Measurements from ENCODE around the gene RNF144A.
"Not testable (repeated sequence)": the region's sequence is repeated elsewhere in the genome, so short reads cannot be mapped to it uniquely, and the experiment has no call there.

Gene RNF144A

DNA sequence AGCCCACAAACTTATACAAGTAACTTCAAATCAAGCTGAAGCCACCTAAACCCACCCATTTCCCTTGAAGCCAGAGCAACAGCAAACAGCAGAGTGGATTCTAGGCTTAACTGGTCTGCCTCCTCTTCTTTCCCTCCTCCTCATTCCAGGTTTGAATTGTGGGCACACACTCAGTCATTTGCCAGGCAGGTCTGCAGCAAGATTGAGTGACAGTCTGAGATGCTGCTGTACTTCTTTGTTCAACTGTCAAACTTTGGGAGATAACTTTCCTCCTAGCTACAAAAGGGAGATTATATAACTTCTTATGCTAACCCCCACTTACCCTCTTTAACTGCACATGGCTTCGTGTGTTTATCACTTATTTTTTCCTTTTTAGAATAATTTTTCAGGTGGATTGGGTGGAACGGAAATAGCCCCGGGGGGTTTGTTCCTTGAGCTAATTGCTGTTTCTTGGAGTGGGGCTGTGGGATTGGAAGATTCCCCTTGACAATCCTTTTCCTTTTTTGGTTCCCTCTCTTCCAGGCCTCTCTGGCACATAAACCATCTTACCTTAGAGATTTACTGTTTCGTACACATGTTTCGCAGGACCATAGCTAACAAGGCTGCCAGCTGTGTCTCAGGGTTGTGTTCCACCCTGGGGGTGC lies 55.0 kb downstream of the RNF144A start:
- no peak for DNase-seq (ENCODE audit: low read depth in 3 of 3)

DNA sequence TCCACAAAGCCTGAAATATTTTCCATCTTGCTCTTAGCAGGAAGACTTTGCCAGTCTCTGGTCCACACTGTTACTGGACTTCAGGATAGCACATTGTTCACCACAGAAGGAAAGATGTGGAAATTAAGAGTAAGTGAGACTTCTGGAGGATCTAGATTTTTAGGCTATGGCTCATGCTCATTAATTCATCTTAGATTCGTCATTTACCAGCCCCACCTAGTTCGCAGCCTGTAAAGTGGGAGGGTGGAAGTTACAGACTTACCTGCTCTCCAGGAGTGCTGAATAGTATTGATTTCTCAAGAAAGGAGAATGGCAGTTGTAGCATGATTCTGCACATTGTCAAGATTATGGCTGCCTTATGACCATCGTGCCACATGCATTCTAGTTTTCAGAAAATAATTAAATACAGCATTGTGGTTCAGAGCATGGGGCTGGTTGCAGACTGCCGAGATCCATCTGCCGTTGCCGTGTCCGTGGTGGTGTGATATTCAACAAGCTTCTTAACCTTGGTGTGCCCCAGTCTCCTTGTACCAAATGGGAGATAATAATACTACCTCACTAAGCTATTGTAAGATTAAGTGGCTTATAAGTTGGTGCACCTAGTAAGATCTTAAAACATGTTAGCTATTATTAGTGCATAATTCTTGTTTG lies 56.8 kb downstream of the RNF144A start:
- no peak for DNase-seq (ENCODE audit: low read depth in 3 of 3)

DNA sequence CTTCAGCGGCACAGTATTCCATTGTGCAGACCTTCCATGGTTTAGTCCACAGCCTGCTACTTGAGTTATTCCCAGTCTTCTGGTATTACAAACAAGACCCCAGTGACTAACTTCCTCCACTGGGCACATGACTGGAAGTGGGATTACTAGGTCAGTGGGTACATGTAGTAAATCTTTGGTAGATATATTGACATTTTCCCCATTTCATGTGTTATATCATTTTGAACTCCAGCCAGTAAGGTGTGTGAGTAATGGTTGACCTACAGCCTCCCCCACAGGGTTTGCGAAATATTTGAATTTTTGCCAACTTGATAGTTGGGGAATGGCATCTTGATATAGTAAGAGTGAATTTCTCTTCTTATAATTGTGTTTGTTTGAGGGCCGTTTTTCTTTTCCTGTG lies 58.8 kb downstream of the RNF144A start:
- DNase-seq (ENCODE audit: low read depth in 3 of 3), result no peak

DNA sequence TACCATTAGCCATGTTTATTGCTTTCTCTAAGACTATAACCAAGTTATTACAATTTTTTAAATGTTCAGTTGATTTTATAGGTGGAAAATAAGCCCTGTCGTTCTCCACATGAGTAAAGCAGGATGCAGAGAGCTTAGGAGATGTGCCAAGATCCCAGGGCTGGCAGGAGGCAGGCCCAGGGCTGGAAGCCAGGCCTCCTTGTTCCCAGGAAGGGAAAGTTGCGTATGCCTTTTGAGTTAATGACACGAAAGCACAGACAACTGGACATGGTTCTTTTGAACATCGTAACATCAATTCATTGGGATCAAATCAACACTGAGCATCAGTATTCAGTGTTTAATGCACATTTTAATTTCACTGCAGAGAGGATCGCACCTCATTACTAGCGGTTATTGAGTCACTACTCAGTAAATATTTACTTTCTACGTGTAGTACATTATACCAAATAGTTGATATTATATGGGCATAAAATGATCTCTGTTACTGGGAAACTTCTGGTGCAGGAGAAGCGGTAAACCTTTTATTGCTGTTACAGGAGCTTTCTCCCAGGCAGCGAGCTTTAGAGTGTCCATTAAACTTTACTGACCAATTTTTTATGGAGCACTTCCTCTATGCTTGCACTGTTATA lies 60.0 kb downstream of the RNF144A start:
- DNase-seq (ENCODE audit: low read depth in 3 of 3), result no peak

DNA sequence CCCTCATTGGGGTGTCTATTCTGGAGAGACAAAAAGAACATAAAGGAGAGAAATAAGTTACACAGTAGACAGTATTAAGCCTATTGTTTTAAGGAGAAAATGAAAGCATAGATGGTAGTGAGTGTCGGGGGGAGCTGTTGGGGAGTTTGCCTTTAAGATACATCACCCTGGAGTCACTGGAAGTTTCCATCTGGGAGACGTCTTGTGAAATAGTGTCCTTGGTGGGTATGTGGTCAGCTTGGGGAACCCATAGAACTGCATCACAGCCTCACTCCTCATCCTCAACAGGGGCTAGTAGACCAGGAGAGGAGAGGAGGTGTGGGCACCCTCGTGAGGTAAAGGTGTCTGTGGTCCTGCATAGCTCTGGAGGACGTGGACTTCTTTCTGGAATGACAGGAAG lies 60.6 kb downstream of the RNF144A start:
- DNase-seq (ENCODE audit: low read depth in 3 of 3), result no peak

DNA sequence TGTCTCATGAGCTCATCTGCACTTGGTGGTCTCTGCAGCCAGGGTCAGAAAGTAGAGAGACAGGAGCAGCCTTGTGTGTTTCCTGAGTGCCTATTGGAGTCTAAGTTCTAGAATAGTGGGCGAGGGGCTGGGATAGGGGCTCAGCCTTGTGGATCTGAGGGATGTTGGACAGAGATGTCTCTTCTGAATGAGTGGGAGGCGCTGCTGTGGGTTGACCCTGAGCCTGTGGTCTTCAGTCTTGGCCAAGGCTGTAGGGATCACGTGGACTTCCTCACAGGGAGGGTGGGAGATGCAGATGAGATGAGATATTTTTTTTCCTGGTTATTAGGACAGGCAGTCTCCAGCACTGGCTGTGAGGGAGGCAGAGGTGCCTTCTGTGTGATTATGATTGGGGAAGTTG lies 61.8 kb downstream of the RNF144A start:
- no peak for DNase-seq (ENCODE audit: low read depth in 3 of 3)

DNA sequence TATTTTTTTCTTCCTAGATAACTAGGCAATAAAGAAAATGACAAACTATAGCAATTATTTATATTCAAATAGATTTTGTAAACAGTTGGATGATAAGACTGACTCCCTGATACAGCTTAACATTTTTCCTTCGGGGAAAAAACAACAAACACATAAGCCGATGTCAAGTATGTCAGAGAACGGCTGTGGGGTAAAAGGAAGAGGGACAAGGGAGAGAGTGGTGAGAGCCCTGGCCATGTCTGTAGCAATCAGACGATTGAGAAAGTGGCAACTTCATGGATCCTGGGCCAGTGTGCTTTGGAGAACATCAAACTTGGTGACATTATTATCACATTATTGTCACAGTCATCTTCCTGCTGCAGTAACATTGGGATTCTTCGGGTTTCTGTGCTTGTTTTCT lies 65.2 kb downstream of the RNF144A start:
- DNase-seq (ENCODE audit: low read depth in 3 of 3), result no peak

DNA sequence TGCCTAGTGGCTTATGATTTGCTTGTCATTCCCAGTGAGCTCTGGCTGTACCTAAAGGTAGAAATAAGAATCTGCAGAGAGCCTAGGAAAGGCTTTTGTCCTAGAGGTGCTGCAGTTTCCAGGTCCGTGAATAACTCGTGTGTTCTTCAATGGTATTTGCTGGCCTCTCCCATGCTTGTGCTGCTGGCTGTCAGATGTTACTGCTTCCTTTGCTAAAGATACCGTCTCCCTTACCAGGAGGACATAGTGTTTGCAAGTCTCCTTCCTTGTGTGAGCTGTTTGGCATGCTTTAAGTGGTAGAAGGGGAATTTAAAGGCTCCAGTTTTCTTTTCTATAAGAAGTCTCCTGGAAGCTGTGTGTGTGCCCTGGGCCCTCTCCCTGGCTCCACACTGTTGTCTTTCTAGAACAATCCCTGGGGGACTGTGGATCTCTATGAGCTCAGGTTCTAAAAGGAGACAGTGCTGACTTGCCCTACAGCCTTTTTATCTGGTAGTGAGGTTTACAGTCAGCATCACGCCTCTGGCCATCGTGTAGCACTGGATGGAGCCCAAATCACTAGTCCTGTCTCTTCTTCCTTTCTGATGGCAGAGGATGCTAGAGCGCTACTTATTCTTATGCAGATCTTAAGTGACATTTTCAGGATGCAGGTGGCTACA lies 65.8 kb downstream of the RNF144A start:
- DNase-seq (ENCODE audit: low read depth in 3 of 3), result no peak

DNA sequence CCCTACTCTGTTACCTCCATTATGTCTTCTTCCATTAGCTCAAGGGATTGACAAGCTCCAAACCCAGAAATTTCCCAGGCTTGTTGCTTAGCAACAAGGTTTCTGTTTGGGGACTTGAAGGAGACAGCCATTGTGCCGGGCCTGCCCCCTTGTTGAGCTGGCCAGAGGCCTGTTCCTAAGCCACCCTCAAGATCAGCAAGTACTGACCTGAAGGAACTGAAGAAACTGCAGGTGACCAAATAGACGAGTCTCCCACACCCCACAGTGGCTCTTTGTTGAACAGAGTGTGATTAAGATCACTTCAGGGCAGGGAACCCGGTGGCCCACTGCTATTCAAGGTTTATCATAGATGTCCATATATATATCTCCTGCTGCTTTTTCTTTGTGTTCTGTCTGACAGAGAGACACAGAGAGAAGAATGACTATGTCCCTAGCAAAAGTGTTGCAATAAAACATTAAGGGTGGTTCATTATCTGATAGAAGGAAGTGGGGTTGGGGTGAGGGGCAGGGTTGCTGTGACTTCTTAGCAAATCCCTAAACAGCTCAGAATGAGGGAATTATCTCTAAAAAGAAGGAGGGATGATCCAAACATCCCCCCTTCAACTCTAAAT lies 69.2 kb downstream of the RNF144A start:
- DNase-seq (ENCODE audit: low read depth in 3 of 3), result no peak

DNA sequence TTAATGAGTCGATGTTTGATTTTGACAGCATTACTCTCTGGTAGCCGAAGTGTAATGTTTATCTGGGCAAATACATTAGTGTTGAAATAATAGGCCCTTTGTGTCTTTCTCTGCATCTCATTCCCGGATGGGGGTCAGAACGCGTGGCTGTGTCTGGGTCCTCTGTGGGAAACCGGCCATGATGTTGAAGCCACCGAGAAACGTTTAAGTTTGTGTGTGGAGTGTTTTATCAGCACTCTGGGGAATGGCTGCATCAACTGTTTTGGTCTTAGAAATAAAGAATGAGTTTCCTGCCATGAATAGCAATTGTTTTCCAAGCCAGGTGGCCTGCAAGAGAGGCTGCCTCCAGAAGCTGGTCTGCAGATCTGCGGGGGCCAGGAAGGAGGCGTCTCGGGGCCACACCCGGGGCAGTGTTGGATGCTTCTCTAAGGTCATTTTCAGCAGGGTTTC lies 69.7 kb downstream of the RNF144A start:
- DNase-seq (ENCODE audit: low read depth in 3 of 3), result no peak

DNA sequence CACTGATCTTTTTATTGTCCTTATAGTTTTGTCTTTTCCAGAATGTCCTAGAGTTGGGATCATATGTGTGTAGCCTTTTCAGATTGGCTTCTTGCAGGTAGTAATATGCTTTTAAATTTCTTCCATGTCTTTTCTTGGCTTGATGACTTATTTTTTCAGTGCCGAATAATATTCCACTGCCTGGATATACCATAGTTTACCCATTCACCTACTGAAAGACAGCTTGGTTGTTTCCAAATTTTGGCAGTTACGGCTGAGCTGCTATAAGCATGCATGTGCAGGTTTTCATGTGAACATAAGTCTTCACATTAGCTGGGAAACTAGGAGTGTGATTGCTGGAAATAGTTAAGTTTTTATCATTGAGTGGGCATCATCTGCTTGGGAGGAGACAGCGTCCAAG lies 73.7 kb downstream of the RNF144A start:
- no peak for DNase-seq (ENCODE audit: low read depth in 3 of 3)

DNA sequence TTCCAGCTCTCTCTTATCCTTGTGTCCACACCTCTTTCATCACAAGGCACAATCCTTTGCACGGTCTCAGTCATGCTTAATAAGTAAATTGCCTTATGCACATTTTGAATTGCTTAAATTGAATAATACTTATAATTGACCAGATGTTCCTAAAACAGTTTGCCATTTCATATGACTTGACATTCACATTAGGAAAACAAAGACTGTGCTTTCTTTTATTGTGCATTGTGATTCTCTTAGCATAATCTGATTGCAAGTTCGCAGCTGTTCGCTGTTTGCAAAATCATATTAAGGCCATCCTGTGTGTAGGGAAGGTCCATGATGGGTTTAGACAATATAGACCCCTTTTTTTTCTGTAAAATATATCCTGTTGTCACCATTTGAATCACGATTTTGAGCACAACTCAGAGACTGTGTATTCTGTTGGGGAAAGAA lies 75.6 kb downstream of the RNF144A start:
- no peak for DNase-seq (ENCODE audit: low read depth in 3 of 3)

DNA sequence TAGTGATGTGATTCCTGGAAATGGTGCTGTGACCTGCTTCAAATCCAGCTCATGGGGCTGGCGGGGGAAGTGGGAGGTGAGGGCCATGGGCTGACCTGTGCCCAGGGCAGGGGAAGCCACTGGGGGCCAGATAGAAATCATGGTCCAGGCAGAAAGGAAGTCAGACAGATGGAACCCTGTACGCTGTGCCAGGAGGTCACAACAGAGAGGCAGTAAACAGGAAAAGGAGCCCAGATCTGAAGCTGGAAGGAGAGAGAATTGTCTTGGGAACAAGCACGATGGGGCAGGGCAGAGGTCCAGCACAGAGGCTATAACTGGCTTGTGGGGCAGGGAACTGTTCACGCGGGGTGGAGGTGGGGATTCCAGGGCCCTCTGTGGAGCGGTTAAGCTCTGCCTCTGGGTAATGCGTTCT lies 76.0 kb downstream of the RNF144A start:
- no peak for DNase-seq (ENCODE audit: low read depth in 3 of 3)

DNA sequence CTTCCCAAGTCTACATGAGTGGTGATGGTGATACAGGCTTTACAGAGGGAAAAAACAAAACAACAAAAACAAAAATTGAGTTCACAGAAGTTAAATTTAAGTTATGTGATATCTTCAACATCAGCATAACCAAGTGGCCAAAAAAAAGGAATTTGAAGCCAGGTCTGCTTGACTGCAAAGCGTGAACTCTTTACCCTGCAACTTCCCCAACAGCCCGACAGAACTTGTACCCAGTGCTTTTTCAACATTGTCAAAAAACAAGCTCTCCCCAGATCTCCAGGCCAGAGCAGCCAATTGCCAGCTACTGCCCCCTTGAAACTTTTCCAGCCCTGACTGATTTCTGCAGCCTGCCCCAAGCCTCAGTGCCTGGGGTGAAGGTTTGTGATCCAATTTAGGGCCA lies 76.7 kb downstream of the RNF144A start:
- DNase-seq (ENCODE audit: low read depth in 3 of 3), result no peak

DNA sequence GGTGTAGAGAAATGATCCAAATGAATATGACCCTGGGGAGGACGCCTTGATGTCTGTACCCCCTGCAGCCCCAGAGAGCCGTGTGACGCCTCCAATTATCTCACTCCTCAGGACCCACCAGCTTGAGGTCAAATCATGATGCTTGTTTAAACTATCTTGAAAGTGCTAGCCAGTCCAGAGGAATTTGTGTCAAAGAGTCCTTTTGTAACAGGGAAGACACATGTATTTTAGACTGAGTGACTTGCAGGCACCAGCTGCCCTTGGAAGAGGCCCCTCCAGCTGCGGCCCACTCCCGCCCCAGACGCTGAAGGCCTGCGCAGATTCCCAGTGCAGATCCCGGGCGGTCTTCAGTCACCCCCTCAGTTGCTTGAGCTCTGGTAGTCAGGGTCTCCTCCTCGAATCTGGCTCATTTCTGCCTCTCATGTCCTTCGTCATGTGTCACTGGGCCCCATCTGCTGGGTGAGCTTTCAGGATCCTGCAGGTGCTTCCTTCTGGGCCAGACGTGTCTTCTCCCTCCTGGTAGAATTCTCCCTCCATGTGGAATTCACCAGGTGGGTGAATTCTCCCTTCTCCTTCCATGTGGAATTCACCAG lies 77.4 kb downstream of the RNF144A start:
- DNase-seq (ENCODE audit: low read depth in 3 of 3), result no peak

DNA sequence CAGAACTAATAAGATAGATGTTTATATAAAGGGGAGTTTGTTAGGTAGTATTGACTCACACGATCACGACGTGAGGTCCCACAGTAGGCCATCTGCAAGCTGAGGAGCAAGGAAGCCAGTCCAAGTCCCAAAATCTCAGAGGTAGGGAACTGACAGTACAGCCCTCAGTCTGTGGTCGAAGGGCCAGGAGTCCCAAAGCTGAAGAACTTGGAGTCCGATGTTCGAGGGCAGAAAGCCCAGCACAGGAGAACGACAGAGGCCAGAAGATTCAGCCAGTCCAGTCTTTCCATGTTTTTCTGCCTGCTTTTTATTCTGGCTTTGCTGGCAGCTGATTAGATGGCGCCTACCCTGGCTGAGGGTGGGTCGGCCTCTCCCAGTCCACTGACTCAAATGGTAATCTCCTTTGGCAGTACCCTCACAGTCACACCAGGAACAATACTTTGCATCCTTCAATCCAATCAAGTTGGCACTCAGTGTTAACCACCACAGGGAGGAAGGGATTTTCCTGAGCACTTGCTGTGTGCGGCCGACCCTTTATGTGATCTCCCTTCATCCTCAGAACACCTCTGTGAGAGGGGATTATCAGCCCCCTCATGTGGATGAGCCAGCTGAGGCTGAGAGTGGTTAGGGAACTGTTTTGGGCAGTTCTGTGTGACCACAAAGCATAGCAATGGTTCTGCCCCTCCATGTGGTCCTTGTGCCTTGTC lies 78.3 kb downstream of the RNF144A start:
- no peak for DNase-seq (ENCODE audit: low read depth in 3 of 3)

DNA sequence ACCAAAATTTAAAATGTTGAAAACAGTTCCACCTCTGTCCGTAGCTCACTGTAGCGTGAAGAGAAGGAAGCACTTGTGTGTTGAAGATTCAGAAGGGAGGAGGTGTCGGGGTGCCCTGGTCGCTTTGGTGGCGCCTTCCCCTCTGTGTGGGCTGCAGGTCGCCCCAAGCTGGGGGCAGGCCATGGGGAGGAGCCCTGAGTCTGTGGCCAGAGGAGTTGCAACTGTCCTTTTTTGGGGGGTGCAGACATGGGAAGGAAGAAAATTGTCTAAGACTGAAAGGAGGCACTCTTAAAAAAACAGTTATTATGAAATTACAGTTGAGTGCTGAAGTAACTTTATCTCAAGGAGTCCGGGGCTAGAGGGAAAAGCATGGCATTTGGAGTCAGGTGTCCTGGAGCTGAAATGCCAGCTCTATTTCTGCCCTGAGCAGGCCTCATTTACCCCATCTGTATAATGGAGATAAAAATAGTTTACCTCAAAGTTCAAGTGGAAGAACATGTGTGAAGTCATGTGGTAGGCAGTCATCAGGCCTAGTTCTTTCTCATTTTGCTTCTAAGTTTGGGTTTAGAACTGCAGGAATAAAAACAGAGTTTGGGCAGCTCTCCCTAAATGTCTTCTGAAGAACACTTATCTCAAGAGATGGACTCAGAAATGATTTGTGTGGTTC lies 82.1 kb downstream of the RNF144A start:
- DNase-seq (ENCODE audit: low read depth in 3 of 3), result no peak

DNA sequence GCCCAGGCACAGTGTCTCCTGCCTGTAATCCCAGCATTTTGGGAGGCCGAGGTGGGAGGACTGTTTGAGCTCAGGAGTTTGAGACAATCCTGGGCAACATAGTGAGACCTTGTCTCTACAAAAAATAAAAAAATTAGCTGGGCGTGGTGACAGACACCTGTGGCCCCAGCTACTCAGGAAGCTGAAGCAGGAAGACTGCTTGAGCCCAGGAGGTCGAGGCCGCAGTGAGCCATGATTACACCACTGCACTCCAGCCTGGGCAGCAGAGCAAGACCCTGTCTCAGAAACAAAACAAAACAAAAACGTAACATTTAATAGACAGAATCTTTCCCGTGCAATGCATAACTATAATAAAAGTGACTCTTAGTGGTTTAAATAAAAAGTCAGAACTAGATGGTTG lies 84.2 kb downstream of the RNF144A start:
- DNase-seq (ENCODE audit: low read depth in 3 of 3), result not testable (repeated sequence)

DNA sequence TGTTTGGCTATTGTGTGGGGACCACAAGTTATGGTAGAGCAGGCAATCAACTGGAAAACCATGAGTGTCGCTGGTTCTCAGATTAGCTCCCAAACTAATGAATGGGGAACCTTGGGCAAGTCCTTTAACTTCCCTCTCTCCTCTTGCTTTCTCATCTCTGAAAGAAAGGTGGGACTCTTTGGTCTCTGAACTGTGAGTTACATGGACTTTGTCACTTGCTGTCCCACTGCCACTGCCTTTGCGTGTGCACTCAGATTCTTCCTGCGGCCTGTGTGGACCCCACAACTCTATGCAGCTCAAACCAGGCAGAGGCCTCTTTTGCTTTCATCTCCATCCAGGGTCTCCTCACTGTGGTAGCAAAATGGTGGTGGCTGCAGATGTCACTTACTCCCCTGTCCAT lies 86.7 kb downstream of the RNF144A start:
- DNase-seq (ENCODE audit: low read depth in 3 of 3), result no peak

DNA sequence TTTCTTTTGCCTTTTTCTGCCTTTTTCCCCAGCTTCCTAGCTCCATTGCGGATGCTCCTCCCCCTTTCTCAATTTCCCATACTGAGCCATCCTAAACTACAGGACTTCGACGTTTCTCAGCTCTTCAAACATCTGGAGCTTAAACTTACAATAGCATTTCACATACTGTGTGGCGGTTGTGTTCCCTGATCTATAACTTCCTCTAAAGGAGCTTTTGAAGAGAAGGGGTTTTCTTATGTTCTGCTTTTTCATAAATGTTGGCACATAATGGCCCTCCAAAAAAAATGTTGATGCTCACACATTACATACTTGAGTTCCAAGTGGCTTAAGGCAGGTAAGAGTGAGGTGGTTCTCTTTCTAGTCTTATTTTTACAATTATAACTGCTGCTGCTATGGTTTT lies 87.4 kb downstream of the RNF144A start:
- no peak for DNase-seq (ENCODE audit: low read depth in 3 of 3)

DNA sequence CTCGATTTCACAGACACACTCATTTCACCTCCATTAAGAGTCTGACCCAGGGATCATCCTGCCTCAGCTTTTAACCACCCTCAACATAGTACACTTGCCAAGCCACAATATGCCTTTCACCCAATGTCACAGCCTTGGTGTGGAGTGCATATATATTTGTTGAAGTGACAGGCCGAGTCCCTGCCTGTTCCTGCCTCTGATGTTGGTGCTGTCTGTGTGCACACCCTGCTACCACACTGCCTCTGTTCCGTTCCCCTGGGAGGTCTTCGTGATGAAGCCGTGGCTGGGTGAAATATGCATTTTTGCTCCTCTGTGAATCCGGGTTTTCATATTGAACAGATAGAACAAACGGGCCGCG lies 90.3 kb downstream of the RNF144A start:
- DNase-seq (ENCODE audit: low read depth in 3 of 3), result no peak
